Type B pancreatic cell (in vitro differentiated cells): ENCODE measurements around the gene KRT81. TPM values are rescaled to one million over a fixed set of nuclear protein-coding genes. Genes with fewer than 3 reads are reported as not detected.

Experiments used
- DNase-seq: peaks from one replicate; pipeline ENCODE4 v3.0.0; 2021; ENCODE audit warnings: mixed read lengths; ENCODE audit not compliant: unreplicated experiment; ENCODE audit errors: extremely low spot score
- H3K27ac Mint-ChIP-seq: 2 replicates; pipeline ENCODE4 v1.8.0; 2021; ENCODE audit warnings: mild to moderate bottlenecking, mixed read lengths
- H3K27me3 Mint-ChIP-seq: 2 replicates; pipeline ENCODE4 v1.8.0; 2021; ENCODE audit warnings: mixed read lengths
- H3K36me3 Mint-ChIP-seq: 2 replicates; pipeline ENCODE4 v1.8.0; 2021; ENCODE audit warnings: mixed read lengths
- H3K4me1 Mint-ChIP-seq: one replicate; pipeline ENCODE4 v1.8.0; 2021; ENCODE audit warnings: mixed read lengths; ENCODE audit not compliant: unreplicated experiment
- H3K4me3 Mint-ChIP-seq: 2 replicates; pipeline ENCODE4 v1.8.0; 2021; ENCODE audit warnings: mild to moderate bottlenecking, mixed read lengths
- H3K9me3 Mint-ChIP-seq: 2 replicates; pipeline ENCODE4 v1.8.0; 2021; ENCODE audit warnings: mixed read lengths
- long read RNA-seq: library from polyadenylated mRNA; unstranded; transcript quantifications from one replicate; pipeline ENCODE4 v2.0.0, GENCODE V29; 2020
- total RNA-seq: library from RNA; stranded (reverse); gene quantifications from 2 replicates; pipeline ENCODE4 v1.2.1, GENCODE V29; 2021; ENCODE audit warnings: low replicate concordance
- TF ChIP-seq, protein P1 (sequence below): fragments of 200-600 bp; sonication (generic); conservative IDR thresholded peaks from 2 replicates; pipeline ENCODE4 v1.5.0; 2021; ENCODE audit warnings: antibody characterized with exemption, mild to moderate bottlenecking

The KRT81 gene
- 0.31 TPM in 2 replicates for total RNA-seq
- long read RNA-seq, partial matches to known transcripts = 1 of 1 reads
- long read RNA-seq, other reads (novel, unspliced or antisense) = 0 of 1 reads

DNA sequence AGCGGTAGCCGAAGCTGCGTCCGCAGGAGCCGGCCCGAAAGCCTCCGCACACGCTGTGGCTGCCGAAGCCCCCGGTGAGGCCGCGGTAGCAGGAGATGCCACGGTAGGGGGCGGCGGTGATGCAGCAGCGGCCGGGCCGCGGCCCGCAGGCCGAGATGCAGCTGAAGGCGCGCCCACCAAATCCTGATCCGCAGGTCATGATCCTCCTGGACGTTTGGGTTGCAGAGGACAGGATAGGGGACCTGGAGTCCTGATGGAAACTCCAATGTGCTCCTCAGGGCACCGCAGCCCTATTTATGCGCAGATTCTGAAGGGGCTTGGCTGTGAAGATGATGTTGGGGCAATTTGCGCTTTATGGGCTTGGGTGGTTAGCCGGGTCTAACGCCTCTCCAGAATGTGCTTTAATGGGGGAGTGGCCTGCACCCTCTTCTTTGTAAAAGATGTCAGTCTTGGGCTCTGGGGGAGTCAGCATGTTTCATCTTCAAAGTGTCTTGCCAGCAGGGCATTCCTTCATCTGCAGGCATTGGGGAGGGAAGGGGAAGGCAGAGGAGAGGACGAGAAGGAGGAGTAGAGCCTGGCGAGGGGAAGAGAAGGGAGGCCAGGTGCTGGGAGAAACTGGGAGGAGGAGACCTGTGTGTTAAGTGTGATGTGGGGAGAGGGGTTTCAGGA, at the start of gene KRT81:
Gene KRT81 (minus strand): TSS at position 268 of the 669 bp plus-strand sequence. CDS start 69 bp downstream, at position 199.
- Mint-ChIP-seq H3K9me3 (no peaks in the 10 kb centered on the region), H3K36me3 (no peaks in the 10 kb centered on the region), H3K27me3 (peaks cover 28% of the 10 kb centered on the region), H3K27ac (no peak within 1 kb of the TSS), H3K4me3 (no peak within 1 kb of the TSS), H3K4me1 (no peaks in the 10 kb centered on the region)
- TF ChIP-seq, protein P1, sequence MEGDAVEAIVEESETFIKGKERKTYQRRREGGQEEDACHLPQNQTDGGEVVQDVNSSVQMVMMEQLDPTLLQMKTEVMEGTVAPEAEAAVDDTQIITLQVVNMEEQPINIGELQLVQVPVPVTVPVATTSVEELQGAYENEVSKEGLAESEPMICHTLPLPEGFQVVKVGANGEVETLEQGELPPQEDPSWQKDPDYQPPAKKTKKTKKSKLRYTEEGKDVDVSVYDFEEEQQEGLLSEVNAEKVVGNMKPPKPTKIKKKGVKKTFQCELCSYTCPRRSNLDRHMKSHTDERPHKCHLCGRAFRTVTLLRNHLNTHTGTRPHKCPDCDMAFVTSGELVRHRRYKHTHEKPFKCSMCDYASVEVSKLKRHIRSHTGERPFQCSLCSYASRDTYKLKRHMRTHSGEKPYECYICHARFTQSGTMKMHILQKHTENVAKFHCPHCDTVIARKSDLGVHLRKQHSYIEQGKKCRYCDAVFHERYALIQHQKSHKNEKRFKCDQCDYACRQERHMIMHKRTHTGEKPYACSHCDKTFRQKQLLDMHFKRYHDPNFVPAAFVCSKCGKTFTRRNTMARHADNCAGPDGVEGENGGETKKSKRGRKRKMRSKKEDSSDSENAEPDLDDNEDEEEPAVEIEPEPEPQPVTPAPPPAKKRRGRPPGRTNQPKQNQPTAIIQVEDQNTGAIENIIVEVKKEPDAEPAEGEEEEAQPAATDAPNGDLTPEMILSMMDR = no peak
- DNase-seq = peak; percentile 31

DNA sequence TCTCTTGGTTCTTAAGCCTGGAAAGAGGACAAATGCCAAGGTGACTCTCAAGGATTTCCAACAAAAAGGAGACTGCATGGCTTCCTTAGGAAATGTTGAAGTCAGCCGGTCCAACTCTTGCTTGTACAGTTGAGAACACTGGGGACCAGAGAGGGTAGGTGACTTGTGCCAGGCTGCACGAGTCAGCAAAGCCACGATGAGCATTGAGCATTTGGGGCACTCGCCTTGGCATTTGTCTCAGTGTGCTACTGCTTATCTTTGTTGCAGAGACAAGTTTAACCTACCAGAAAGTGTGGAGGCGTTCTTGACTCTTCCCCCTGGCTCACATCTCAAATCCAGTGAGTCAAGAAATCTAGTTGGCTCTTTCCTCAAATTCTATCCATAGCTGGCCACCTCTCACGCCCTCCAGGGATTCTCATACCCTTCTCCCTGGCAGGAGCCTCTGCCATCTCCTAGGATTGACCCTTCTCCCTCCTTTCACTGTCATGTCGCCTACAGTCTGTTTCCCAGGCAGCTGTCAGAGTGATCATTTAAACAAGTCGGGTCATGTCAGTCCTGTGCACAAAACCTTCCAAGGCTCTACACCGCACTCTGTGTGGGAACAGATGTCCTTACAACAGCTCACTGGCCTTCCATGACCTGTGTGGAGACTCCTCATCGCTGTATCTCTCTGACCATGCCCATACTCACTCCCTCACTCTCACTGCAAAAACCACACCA, 47.1 kb upstream of the KRT81 start:
- Mint-ChIP-seq H3K27ac (no peak overlapping the region), H3K27me3 (peaks cover 9% of the 10 kb centered on the region), H3K4me1 (no peaks in the 10 kb centered on the region), H3K4me3 (no peak overlapping the region), H3K36me3 (no peaks in the 10 kb centered on the region), H3K9me3 (no peaks in the 10 kb centered on the region)
- no peak for DNase-seq
- TF ChIP-seq, protein P1 = no peak

- Mint-ChIP-seq H3K4me3 (no peak overlapping the region), H3K27ac (no peak overlapping the region), H3K27me3 (peaks cover 9% of the 10 kb centered on the region), H3K9me3 (no peaks in the 10 kb centered on the region), H3K36me3 (no peaks in the 10 kb centered on the region), H3K4me1 (peaks cover 2% of the 10 kb centered on the region)
- TF ChIP-seq, protein P1 = no peak
- DNase-seq = no peak
Observed at GRCh38 chr12:52337054-52337453, 45.7 kb upstream of the KRT81 start.

- peaks cover 6% of the 10 kb centered on the region for H3K4me1 Mint-ChIP-seq
- DNase-seq = no peak
- H3K27me3 Mint-ChIP-seq = peaks cover 7% of the 10 kb centered on the region
- no peaks in the 10 kb centered on the region for H3K9me3 Mint-ChIP-seq
- no peak overlapping the region for H3K27ac Mint-ChIP-seq
- H3K36me3 Mint-ChIP-seq = no peaks in the 10 kb centered on the region
- H3K4me3 Mint-ChIP-seq = no peak overlapping the region
- TF ChIP-seq, protein P1 = no peak
Observed at GRCh38 chr12:52336641-52337040, 45.3 kb upstream of the KRT81 start.

DNA sequence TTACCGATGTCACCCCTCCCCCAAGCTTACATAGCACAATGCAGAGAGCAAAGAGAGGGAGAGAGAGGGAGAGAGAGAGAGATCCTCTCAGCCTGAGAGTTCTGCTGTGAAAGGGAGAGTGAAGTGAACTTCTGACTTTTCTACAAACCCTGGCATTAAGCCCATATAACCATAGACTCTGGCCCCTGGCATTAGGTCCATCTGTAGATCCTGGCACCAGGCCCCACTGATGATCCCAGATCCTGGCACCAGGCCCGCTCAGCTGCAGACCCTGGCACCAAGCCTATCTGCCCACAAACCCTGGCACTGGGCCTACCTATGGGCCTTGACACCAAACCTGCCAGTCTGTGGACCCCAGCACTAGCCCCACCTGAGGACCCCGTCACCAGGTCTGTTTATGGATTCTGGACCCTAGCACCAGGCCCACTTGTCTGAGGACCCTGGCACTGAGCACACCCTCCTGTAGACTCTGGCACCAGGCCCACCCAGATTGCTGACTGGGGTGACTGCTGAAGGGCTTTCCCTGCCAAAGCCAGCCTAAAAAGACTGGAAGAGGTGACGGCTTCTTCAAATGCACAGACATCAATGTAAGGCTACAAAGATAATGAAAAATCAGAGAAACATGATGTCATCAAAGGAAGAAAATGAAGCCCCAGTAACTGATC, 44.4 kb upstream of the KRT81 start:
- Mint-ChIP-seq H3K9me3 (no peaks in the 10 kb centered on the region), H3K27ac (no peak overlapping the region), H3K27me3 (peaks cover 7% of the 10 kb centered on the region), H3K36me3 (no peaks in the 10 kb centered on the region), H3K4me3 (no peak overlapping the region), H3K4me1 (peaks cover 7% of the 10 kb centered on the region)
- TF ChIP-seq, protein P1 = no peak
- DNase-seq = no peak
